ENCODE data around the gene CBFA2T3.

Gene CBFA2T3

GRCh38 chr16:88960516-88960915 is 16.5 kb downstream of the CBFA2T3 start:
- no peak for TF ChIP-seq CTCF (IDR thresholded peaks at IDR 0.05; ENCODE audit: low read depth, low read length)
- DNase-seq (ENCODE audit: extremely low read depth, low read depth): no peak

- no peak for DNase-seq (ENCODE audit: extremely low read depth, low read depth)
- TF ChIP-seq CTCF (IDR thresholded peaks at IDR 0.05; ENCODE audit: low read depth, low read length): no peak
These were observed 18.0 kb downstream of the CBFA2T3 start for GRCh38 chr16:88959022-88959421.

GRCh38 chr16:88957887-88958577 is 19.0 kb downstream of the CBFA2T3 start:
- no peak for DNase-seq (ENCODE audit: extremely low read depth, low read depth)
- no peak for TF ChIP-seq CTCF (IDR thresholded peaks at IDR 0.05; ENCODE audit: low read depth, low read length)

GRCh38 chr16:88957433-88957767 is 19.6 kb downstream of the CBFA2T3 start:
- no peak for DNase-seq (ENCODE audit: extremely low read depth, low read depth)

GRCh38 chr16:88956546-88957432 is 20.2 kb downstream of the CBFA2T3 start:
- no peak for DNase-seq (ENCODE audit: extremely low read depth, low read depth)

More at GRCh38 chr16:88957433-88957767, 19.6 kb downstream of the CBFA2T3 start:
- TF ChIP-seq CTCF (IDR thresholded peaks at IDR 0.05; ENCODE audit: low read depth, low read length): no peak

GRCh38 chr16:88955906-88956305 is 21.1 kb downstream of the CBFA2T3 start:
- no peak for DNase-seq (ENCODE audit: extremely low read depth, low read depth)

More at GRCh38 chr16:88956546-88957432, 20.2 kb downstream of the CBFA2T3 start:
- no peak for TF ChIP-seq CTCF (IDR thresholded peaks at IDR 0.05; ENCODE audit: low read depth, low read length)

More at GRCh38 chr16:88955906-88956305, 21.1 kb downstream of the CBFA2T3 start:
- no peak for TF ChIP-seq CTCF (IDR thresholded peaks at IDR 0.05; ENCODE audit: low read depth, low read length)

Data from AG09319 (cell line).